K562 (cell line): ENCODE measurements around the gene SERPINB12. TPM values are rescaled to one million over a fixed set of nuclear protein-coding genes. Genes with fewer than 3 reads are reported as not detected.

Experiments
- ATAC-seq: fragments of 200-7000 bp; cut with Tn5 transposase; 3 replicates; pipeline ENCODE4 v1.9.1; 2020; ENCODE audit warnings: moderate library complexity
- BruUV-seq: library from RNA; stranded (reverse); fragments of 400-500 nt; replicated peaks from 2 replicates; lab custom pipeline; 2021; lab: Mats Ljungman, UMichigan
- CTCF ChIA-PET: fragments of 300-600 bp; formaldehyde crosslinking; extraction: SDS; loops from one replicate; lab custom pipeline; 2021; ENCODE audit warnings: low intra/inter-chr PET ratio; lab: Yijun Ruan, JAX
- POLR2A ChIA-PET: fragments of 300-600, 350-650 bp; sonication (Branson Sonifier 250); formaldehyde crosslinking; extraction: SDS; loops from one replicate; lab custom pipeline; 2021; ENCODE audit warnings: antibody characterized with exemption, inconsistent platforms; lab: Yijun Ruan, JAX
- DNase-seq, 4 experiments: peaks; one replicate each; pipeline versions ENCODE4 v3.0.0 to v3.0.0-alpha.2; 2011 to 2018; ENCODE audit warnings: low spot score in 3 of 4, mixed read lengths in 3 of 4; ENCODE audit errors: extremely low read depth in 1 of 4
- FAIRE-seq: peaks from 2 replicates; lab custom pipeline; 2011; peaks lifted over from hg19 to GRCh38; lab: Jason Lieb, UNC
- H2AFZ ChIP-seq: 2 replicates; pipeline ENCODE4 v1.6.0; 2011; ENCODE audit warnings: low read depth, low read length, control low read depth, inconsistent platforms
- H3K27ac ChIP-seq: fragments of 200-600 bp; 3 replicates; pipeline ENCODE4 v1.8.0; 2011; ENCODE audit warnings: low read depth, mild to moderate bottlenecking, control low read depth, inconsistent platforms, low read length, moderate library complexity, mixed read lengths; ENCODE audit errors: extremely low read depth
- H3K27me3 ChIP-seq, 2 experiments: fragments of 300-600 bp in 1 of 2; 2 replicates in 1 of 2; 3 replicates in 1 of 2; pipeline versions ENCODE4 v1.6.0 to v1.8.0; 2011; ENCODE audit warnings: inconsistent platforms in 2 of 2, low read length in 2 of 2, mild to moderate bottlenecking in 1 of 2, mixed read lengths in 1 of 2, moderate library complexity in 1 of 2; ENCODE audit not compliant: control insufficient read depth in 2 of 2, insufficient read depth in 2 of 2
- H3K36me3 ChIP-seq: fragments of 300-600 bp; 3 replicates; pipeline ENCODE4 v1.8.0; 2011; ENCODE audit warnings: mild to moderate bottlenecking, low read length, inconsistent platforms; ENCODE audit not compliant: control insufficient read depth, insufficient read depth
- H3K4me1 ChIP-seq, 2 experiments: fragments of 200-600 bp in 1 of 2; replicated peaks in 1 of 2; 2 replicates in 1 of 2; 3 replicates in 1 of 2; pipeline versions ENCODE4 v1.5.1 to v1.8.0; 2011; ENCODE audit warnings: inconsistent platforms in 2 of 2, low read length in 2 of 2, mild to moderate bottlenecking in 1 of 2, mixed read lengths in 1 of 2, moderate library complexity in 1 of 2; ENCODE audit not compliant: control insufficient read depth in 2 of 2, insufficient read depth in 2 of 2
- H3K4me2 ChIP-seq: 2 replicates; pipeline ENCODE4 v1.6.1; 2011; ENCODE audit warnings: low read length, control low read depth, inconsistent platforms, mixed read lengths; ENCODE audit not compliant: insufficient read depth
- H3K4me3 ChIP-seq: fragments of 200-600 bp; sonication (generic), shearing (Covaris generic); 2 replicates; pipeline ENCODE4 v1.5.1; 2016; ENCODE audit warnings: control low read depth, inconsistent platforms
- H3K79me2 ChIP-seq: fragments of 200-600 bp; 3 replicates; pipeline ENCODE4 v1.8.0; 2011; ENCODE audit warnings: low read length, inconsistent platforms; ENCODE audit not compliant: control insufficient read depth, insufficient read depth
- H3K9ac ChIP-seq, 2 experiments: 2 replicates each; pipeline versions ENCODE4 v1.6.0 to v1.6.1; 2011; ENCODE audit warnings: low read depth in 2 of 2, low read length in 2 of 2, control low read depth in 1 of 2, inconsistent platforms in 1 of 2, mild to moderate bottlenecking in 1 of 2, mixed read lengths in 1 of 2; ENCODE audit not compliant: insufficient read depth in 1 of 2
- H3K9me1 ChIP-seq: one replicate; pipeline ENCODE4 v1.6.0; 2011; ENCODE audit warnings: inconsistent platforms, mild to moderate bottlenecking, low read length, moderate library complexity; ENCODE audit not compliant: control insufficient read depth, insufficient read depth
- H3K9me3 ChIP-seq: replicated peaks from 2 replicates; pipeline ENCODE4 v1.5.1; 2011; ENCODE audit warnings: low read depth, low read length, inconsistent platforms; ENCODE audit not compliant: control insufficient read depth, insufficient read depth
- H4K20me1 ChIP-seq: replicated peaks from 2 replicates; pipeline ENCODE4 v1.6.1; 2011; ENCODE audit warnings: low read length, inconsistent platforms, mixed read lengths; ENCODE audit not compliant: control insufficient read depth, insufficient read depth
- BRD9 ChIP-seq: fragments of 450-650 bp; IDR thresholded peaks from 2 replicates; pipeline ENCODE4 v1.6.1; 2018; ENCODE audit warnings: low read depth; ENCODE audit not compliant: partially characterized antibody
- MAFF ChIP-seq: IDR thresholded peaks from 2 replicates; pipeline ENCODE4 v1.6.1; 2012; ENCODE audit warnings: low read length, improper control_type of control experiment
- NCOA1 ChIP-seq: fragments of 450-650 bp; IDR thresholded peaks from 2 replicates; pipeline ENCODE4 v1.6.1; 2016; ENCODE audit warnings: low read depth
- PHB ChIP-seq: fragments of 250-450 bp; sonication (Bioruptor Pico); IDR thresholded peaks from 2 replicates; pipeline ENCODE4 v1.5.0; 2021
- STAT6 ChIP-seq: sonication (generic); formaldehyde crosslinking; IDR thresholded peaks from 2 replicates; pipeline ENCODE4 v1.8.1; 2023; ENCODE audit warnings: mild to moderate bottlenecking, missing genetic modification reagents
- TEAD1 ChIP-seq, 2 experiments: fragments of 450-650 bp in 1 of 2; sonication (generic) in 1 of 2; formaldehyde crosslinking; IDR thresholded peaks; 2 replicates each; pipeline versions ENCODE4 v1.4.0 to v1.8.0; 2020 to 2022; ENCODE audit warnings: mild to moderate bottlenecking in 2 of 2, missing genetic modification reagents in 1 of 2
- THRAP3 ChIP-seq: fragments of 450-650 bp; IDR thresholded peaks from 2 replicates; pipeline ENCODE4 v1.6.1; 2016; ENCODE audit warnings: mild to moderate bottlenecking, inconsistent platforms, borderline replicate concordance
- VEZF1 ChIP-seq: fragments of 200-800 bp; sonication (Bioruptor generic); IDR thresholded peaks from 2 replicates; pipeline ENCODE4 v1.6.1; 2017; ENCODE audit warnings: missing genetic modification characterization, missing compliant biosample characterization
- ZFP1 ChIP-seq: fragments of 450-650 bp; formaldehyde crosslinking; IDR thresholded peaks from 2 replicates; pipeline ENCODE4 v1.4.0; 2020; ENCODE audit warnings: mild to moderate bottlenecking, mixed read lengths
- ZNF174 ChIP-seq: fragments of 250-450 bp; sonication (Bioruptor Pico); IDR thresholded peaks from 2 replicates; pipeline ENCODE4 v1.4.0; 2020; ENCODE audit warnings: mild to moderate bottlenecking
- WGBS: fragments of 100-300 bp; shearing (Covaris generic); methylation state at CpG from one replicate; pipeline ENCODE4 v1.1.6; 2016; ENCODE audit warnings: low coverage, mixed read lengths; ENCODE audit not compliant: insufficient coverage; ENCODE audit errors: missing lambda C conversion rate; 5-methylcytosine and 5-hydroxymethylcytosine counted together
- in situ Hi-C: fragments of 300-500 bp; cut with MboI; formaldehyde crosslinking; loops from 4 replicates; pipeline ENCODE4 v1.15.0; 2018; ENCODE audit warnings: inconsistent platforms, mixed read lengths
- intact Hi-C: fragments of 100-400 bp; cut with micrococcal nuclease; formaldehyde crosslinking; loops from 2 replicates; pipeline ENCODE4 v1.14.2; 2022
- polyA plus RNA-seq, 8 experiments: library from polyadenylated mRNA; depleted of rRNA in 4 of 8; stranded (reverse) in 5 of 8; unstranded in 3 of 8; fragments of >200 nt; fragmentation: Nextera tagmentation in 2 of 8; fragmentation: Illumina TruSeq in 1 of 8; extraction: Ambion mirVana in 2 of 8; extraction: Trizol in 1 of 8; gene quantifications; 2 replicates each; pipeline versions ENCODE4 v1.2.1 to v1.2.3, GENCODE V29; 2011 to 2014; ENCODE audit warnings: inconsistent platforms in 1 of 8, missing spikeins in 1 of 8
- total RNA-seq, 7 experiments: library from RNA; depleted of rRNA in 6 of 7; stranded (reverse); fragments of >200 nt in 6 of 7; fragmentation: Illumina TruSeq in 2 of 7; extraction: Trizol in 2 of 7; gene quantifications; 2 replicates each; pipeline versions ENCODE4 v1.2.1 to v1.2.3, GENCODE V29; 2011 to 2021; ENCODE audit warnings: low replicate concordance in 1 of 7

Gene SERPINB12
- total and polyA plus RNA-seq, 9 of the 15 experiments (the other 6 are each of a cell fraction or from before 2014, with no cell fraction given) = not detected

- FAIRE-seq = no peak
- Histone ChIP-seq H2AFZ (no peak overlapping the region), H3K79me2 (no peaks in the 10 kb centered on the region), H3K9me3 (no peaks in the 10 kb centered on the region), H3K4me2 (no peak overlapping the region), H3K9me1 (no peaks in the 10 kb centered on the region), H3K4me3 (no peak overlapping the region), H3K27me3 (no peaks in the 10 kb centered on the region), H3K4me1 (no peaks in the 10 kb centered on the region)
- DNase-seq = no peak
- intact Hi-C loops = no loop called here
- no TSS peak for BruUV-seq
- 0% methylated on average over 1 of the region's 1 CpG for whole genome bisulfite sequencing
- in situ Hi-C loops = no loop called here
- POLR2A ChIA-PET = no interaction called here
- no peak for ATAC-seq
- no peak for TF ChIP-seq ZFP1 (CRISPR knock-in tag)
- TF ChIP-seq STAT6 = no peak
- no peak for TF ChIP-seq VEZF1 (CRISPR knock-in tag)
- no peak for TF ChIP-seq ZNF174 (CRISPR knock-in tag)
- no peak for TF ChIP-seq THRAP3
- TF ChIP-seq PHB (CRISPR knock-in tag) = no peak
- TF ChIP-seq TEAD1 (CRISPR knock-in tag; IDR thresholded peaks at IDR 0.05) = no peak
- no peak for TF ChIP-seq BRD9
- TF ChIP-seq MAFF = no peak
- no peak for TF ChIP-seq NCOA1
- TF ChIP-seq, all 486 proteins: peak for 0
- CTCF ChIA-PET = no interaction called here
- no peak overlapping the region for H3K9ac ChIP-seq
- H3K36me3 ChIP-seq = no peaks in the 10 kb centered on the region
- no peak overlapping the region for H3K27ac ChIP-seq
- H4K20me1 ChIP-seq = no peaks in the 10 kb centered on the region
These were observed 61.6 kb downstream of the SERPINB12 start for GRCh38 chr18:63603772-63604171.
